Measurements from ENCODE around the gene AKAP11.

AKAP11 gene

GRCh38 chr13:42270160-42270856 is 1.6 kb upstream of the AKAP11 start:
- peaks cover 12% of the 10 kb centered on the region for H3K9me3 Mint-ChIP-seq
- H3K4me1 Mint-ChIP-seq, result peaks cover 76% of the 10 kb centered on the region
- no peak for TF ChIP-seq CTCF (IDR thresholded peaks at IDR 0.05; ENCODE audit: unreplicated experiment in 3 of 3)
- H3K27ac Mint-ChIP-seq, result peak overlapping the region; percentile 97 to 100 (median 98)
- no peaks in the 10 kb centered on the region for H3K27me3 Mint-ChIP-seq (ENCODE audit: low read depth)
- H3K36me3 Mint-ChIP-seq (ENCODE audit: low read depth), result peaks cover 12% of the 10 kb centered on the region
- peak overlapping the region; percentile 99 to 100 (median 99) for H3K4me3 Mint-ChIP-seq

- Mint-ChIP-seq H3K4me3 (peak overlapping the region; percentile 99 to 100 (median 99)), H3K36me3 (ENCODE audit: low read depth) (peaks cover 12% of the 10 kb centered on the region), H3K27me3 (ENCODE audit: low read depth) (no peaks in the 10 kb centered on the region), H3K4me1 (peaks cover 72% of the 10 kb centered on the region), H3K9me3 (peaks cover 12% of the 10 kb centered on the region), H3K27ac (peak overlapping the region; percentile 97 to 100 (median 98))
- TF ChIP-seq CTCF (IDR thresholded peaks at IDR 0.05; ENCODE audit: unreplicated experiment in 3 of 3), result no peak
Measured at GRCh38 chr13:42270857-42271215, 1.1 kb upstream of the AKAP11 start.

GRCh38 chr13:42271337-42272114 is 426 bp upstream of the AKAP11 start:
- peak overlapping the region; percentile 97 to 100 (median 98) for H3K27ac Mint-ChIP-seq
- no peaks in the 10 kb centered on the region for H3K27me3 Mint-ChIP-seq (ENCODE audit: low read depth)
- TF ChIP-seq CTCF (IDR thresholded peaks at IDR 0.05; ENCODE audit: unreplicated experiment in 3 of 3), result no peak
- peaks cover 12% of the 10 kb centered on the region for H3K9me3 Mint-ChIP-seq
- peaks cover 12% of the 10 kb centered on the region for H3K36me3 Mint-ChIP-seq (ENCODE audit: low read depth)
- peaks cover 70% of the 10 kb centered on the region for H3K4me1 Mint-ChIP-seq
- peak overlapping the region; percentile 99 to 100 (median 99) for H3K4me3 Mint-ChIP-seq

GRCh38 chr13:42272804-42273175 is 838 bp downstream of the AKAP11 start:
- Mint-ChIP-seq H3K4me3 (peak overlapping the region; percentile 99 to 100 (median 99)), H3K9me3 (peaks cover 12% of the 10 kb centered on the region), H3K4me1 (peaks cover 57% of the 10 kb centered on the region), H3K27me3 (ENCODE audit: low read depth) (no peaks in the 10 kb centered on the region), H3K27ac (peak overlapping the region; percentile 97 to 100 (median 98)), H3K36me3 (ENCODE audit: low read depth) (peaks cover 12% of the 10 kb centered on the region)
- no peak for TF ChIP-seq CTCF (IDR thresholded peaks at IDR 0.05; ENCODE audit: unreplicated experiment in 3 of 3)

GRCh38 chr13:42274386-42275097 is 2.6 kb downstream of the AKAP11 start:
- Mint-ChIP-seq H3K4me1 (peaks cover 46% of the 10 kb centered on the region), H3K27me3 (ENCODE audit: low read depth) (no peaks in the 10 kb centered on the region), H3K27ac (peak overlapping the region in 2 of 3 experiments; percentile 23 to 100), H3K4me3 (peak overlapping the region in 2 of 3 experiments; percentile 57 to 62), H3K36me3 (ENCODE audit: low read depth) (peaks cover 12% of the 10 kb centered on the region), H3K9me3 (peaks cover 12% of the 10 kb centered on the region)
- TF ChIP-seq CTCF (IDR thresholded peaks at IDR 0.05; ENCODE audit: unreplicated experiment in 3 of 3), result no peak
